Vagina (tissue), 2 donors: ENCODE data around the gene GPC2. TPM values are rescaled to one million over a fixed set of nuclear protein-coding genes. Genes with fewer than 3 reads are reported as not detected.

Experiments
- DNase-seq, 2 donors: peaks; one replicate each; pipeline ENCODE4 v3.0.0-alpha.2; 2017; ENCODE audit errors: extremely low spot score in 2 of 2
- H3K27ac ChIP-seq: fragments of 200-600 bp; sonication (generic); one replicate; pipeline ENCODE4 v1.5.1; 2019
- H3K27me3 ChIP-seq: fragments of 200-600 bp; sonication (generic); one replicate; pipeline ENCODE4 v1.5.1; 2019
- H3K36me3 ChIP-seq, 2 donors: fragments of 200-600 bp; sonication (generic); one replicate each; pipeline ENCODE4 v1.5.1; 2017 to 2019
- H3K4me1 ChIP-seq: fragments of 200-600 bp; sonication (generic); one replicate; pipeline ENCODE4 v1.5.1; 2019
- H3K4me3 ChIP-seq, 2 donors: fragments of 200-600 bp; sonication (generic); 1 replicate in 1 of 2; 2 replicates in 1 of 2; pipeline ENCODE4 v1.5.1; 2016 to 2019
- H3K9me3 ChIP-seq: fragments of 200-600 bp; sonication (generic); one replicate; pipeline ENCODE4 v1.5.1; 2019
- POLR2A ChIP-seq, 2 donors: fragments of 450-650 bp; IDR thresholded peaks; one replicate each; pipeline ENCODE4 v1.6.1; 2017; ENCODE audit warnings: antibody characterized with exemption in 2 of 2, mild to moderate bottlenecking in 2 of 2, moderate library complexity in 2 of 2
- POLR2AphosphoS5 ChIP-seq, 2 donors: sonication (generic); formaldehyde crosslinking; IDR thresholded peaks; one replicate each; pipeline ENCODE4 v1.9.0; 2017; ENCODE audit warnings: antibody characterized with exemption in 2 of 2, mild to moderate bottlenecking in 2 of 2, low read depth in 1 of 2; ENCODE audit not compliant: insufficient read depth in 1 of 2
- intact Hi-C: fragments of 100-400 bp; cut with DNase I; formaldehyde crosslinking; loops from one replicate; pipeline ENCODE4 v1.15.1; 2023
- total RNA-seq: library from RNA; depleted of rRNA; stranded (reverse); fragments of >200 nt; gene quantifications from one replicate; pipeline ENCODE4 v1.2.3, GENCODE V29; 2016
- TF ChIP-seq, protein P1 (sequence below), 3 experiments: fragments of 450-650 bp in 2 of 3; fragments of 200-600 bp in 1 of 3; sonication (generic) in 1 of 3; IDR thresholded peaks; one replicate each; pipeline ENCODE4 v1.5.1; 2017 to 2019; ENCODE audit warnings: antibody characterized with exemption in 3 of 3, mild to moderate bottlenecking in 2 of 3, moderate library complexity in 2 of 3

Gene GPC2
- total RNA-seq, 1 donor from 2014 or later, result 7.4 TPM

DNA sequence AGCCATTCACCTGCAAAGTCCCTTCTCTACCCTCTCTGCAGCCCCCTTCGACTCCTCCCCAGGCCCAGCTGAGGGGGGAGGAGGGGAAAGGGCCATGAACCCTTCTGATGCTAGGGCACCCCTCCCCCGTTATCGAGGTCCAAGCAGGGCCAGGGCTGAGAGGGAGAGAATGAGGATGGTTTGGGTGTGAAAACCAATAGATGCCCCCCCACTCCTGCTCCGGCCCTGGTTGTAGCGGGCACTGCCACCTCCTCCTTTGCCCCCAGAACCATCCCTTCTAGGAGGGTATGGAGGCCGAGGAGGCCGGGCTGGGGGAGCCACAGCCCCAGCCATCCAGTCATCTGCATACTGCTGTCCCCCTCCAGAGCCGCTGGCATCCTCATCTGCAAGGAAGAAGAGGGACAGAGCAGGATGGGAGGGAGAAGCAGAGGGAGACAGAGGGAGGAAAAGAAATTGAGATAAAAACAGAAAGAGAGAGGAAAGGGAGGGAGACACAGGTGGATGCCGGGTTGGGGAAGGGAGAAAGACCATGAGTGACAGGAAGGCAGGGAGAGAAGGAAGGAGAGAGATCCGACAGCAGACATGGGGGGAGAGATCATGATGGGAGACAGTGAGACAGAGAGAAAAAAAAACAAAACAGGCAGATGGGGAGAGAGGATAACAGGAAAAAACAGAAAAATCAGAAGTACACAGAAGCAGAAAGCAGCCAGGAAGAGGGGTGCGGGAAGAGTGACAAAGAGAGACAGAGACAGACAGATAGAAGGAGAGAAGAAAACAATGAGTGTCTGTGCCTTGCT, 6.9 kb downstream of the GPC2 start:
- DNase-seq, result no peak
- H3K36me3 ChIP-seq, result no peaks in the 10 kb centered on the region
- intact Hi-C loops, result no loop called here

DNA sequence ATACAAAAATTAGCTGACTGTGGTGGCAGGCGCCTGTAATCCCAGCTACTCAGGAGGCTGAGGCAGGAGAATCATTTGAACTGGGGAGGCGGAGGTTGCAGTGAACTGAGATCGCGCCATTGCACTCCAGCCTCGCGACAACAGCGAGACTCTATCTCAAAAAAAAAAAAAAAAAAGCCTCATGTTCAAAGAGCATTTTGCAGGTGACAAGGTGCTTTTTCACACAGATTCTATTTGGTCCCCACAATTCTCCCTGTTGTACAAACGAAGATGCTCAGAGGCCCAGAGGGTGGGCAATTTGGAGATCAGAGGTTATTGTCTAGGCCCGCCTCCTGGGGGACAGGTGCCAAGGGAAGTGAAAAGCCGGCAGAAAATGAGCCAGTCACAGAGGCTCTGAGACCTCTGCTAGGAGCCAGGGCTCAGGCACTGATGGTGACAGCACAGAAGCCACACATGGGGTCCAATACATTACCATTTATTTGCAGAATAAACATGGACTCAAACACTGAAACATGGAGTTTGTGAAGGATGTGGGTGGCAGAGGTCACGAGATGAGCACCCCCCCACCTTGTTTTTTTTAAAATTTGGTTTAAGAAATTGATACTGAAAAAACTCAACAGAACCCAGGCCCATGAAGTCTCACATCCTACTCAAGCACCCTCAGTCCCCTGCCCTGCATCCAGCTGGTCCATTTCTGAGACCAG, 7.9 kb downstream of the GPC2 start:
- intact Hi-C loops, result no loop called here
- TF ChIP-seq, protein P1, sequence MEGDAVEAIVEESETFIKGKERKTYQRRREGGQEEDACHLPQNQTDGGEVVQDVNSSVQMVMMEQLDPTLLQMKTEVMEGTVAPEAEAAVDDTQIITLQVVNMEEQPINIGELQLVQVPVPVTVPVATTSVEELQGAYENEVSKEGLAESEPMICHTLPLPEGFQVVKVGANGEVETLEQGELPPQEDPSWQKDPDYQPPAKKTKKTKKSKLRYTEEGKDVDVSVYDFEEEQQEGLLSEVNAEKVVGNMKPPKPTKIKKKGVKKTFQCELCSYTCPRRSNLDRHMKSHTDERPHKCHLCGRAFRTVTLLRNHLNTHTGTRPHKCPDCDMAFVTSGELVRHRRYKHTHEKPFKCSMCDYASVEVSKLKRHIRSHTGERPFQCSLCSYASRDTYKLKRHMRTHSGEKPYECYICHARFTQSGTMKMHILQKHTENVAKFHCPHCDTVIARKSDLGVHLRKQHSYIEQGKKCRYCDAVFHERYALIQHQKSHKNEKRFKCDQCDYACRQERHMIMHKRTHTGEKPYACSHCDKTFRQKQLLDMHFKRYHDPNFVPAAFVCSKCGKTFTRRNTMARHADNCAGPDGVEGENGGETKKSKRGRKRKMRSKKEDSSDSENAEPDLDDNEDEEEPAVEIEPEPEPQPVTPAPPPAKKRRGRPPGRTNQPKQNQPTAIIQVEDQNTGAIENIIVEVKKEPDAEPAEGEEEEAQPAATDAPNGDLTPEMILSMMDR (IDR thresholded peaks at IDR 0.05), result no peak
- TF ChIP-seq POLR2A (IDR thresholded peaks at IDR 0.05) (no peak), POLR2AphosphoS5 (IDR thresholded peaks at IDR 0.05; ENCODE audit: insufficient read depth in 1 of 2, low read depth in 1 of 2) (no peak)
- DNase-seq, result no peak
- H3K36me3 ChIP-seq, result no peaks in the 10 kb centered on the region
- H3K27ac ChIP-seq, result peak overlapping the region; percentile 75
- H3K27me3 ChIP-seq, result no peaks in the 10 kb centered on the region
- peak overlapping the region in 1 of 2 donors; percentile 57 for H3K4me3 ChIP-seq
- peaks cover 31% of the 10 kb centered on the region for H3K4me1 ChIP-seq
- H3K9me3 ChIP-seq, result no peaks in the 10 kb centered on the region

More for the DNA sequence above, 6.9 kb downstream of the GPC2 start:
- H3K4me1 ChIP-seq, result peaks cover 31% of the 10 kb centered on the region
- no peaks in the 10 kb centered on the region for H3K27me3 ChIP-seq
- H3K4me3 ChIP-seq, result no peak overlapping the region
- no peak overlapping the region for H3K27ac ChIP-seq
- TF ChIP-seq POLR2AphosphoS5 (IDR thresholded peaks at IDR 0.05; ENCODE audit: insufficient read depth in 1 of 2, low read depth in 1 of 2) (no peak), POLR2A (IDR thresholded peaks at IDR 0.05) (no peak)
- TF ChIP-seq, protein P1 (IDR thresholded peaks at IDR 0.05), result no peak
- no peaks in the 10 kb centered on the region for H3K9me3 ChIP-seq

DNA sequence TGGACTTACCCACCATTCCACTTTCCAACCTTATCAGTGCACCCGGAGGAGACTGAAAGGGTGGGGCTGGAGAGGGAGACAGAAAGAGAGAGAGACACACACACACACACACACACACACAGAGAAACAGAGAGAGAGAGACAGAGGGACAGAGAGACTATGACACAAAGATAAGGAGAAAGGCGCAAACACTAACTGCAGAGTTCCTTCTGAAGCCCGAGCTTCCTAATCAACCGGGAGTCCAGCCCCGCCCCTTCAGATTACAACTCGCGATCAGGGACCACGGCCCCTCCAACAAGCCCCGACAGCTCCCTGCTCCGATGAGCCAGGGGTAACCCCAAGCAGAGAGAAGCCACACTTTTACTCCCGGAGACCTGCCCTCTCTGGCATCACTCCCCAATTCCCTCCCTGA, 9.3 kb downstream of the GPC2 start:
- intact Hi-C loops, result no loop called here
- Histone ChIP-seq H3K9me3 (no peaks in the 10 kb centered on the region), H3K27ac (peak overlapping the region; percentile 75), H3K4me3 (peak overlapping the region; percentile 56 to 57), H3K36me3 (no peaks in the 10 kb centered on the region), H3K27me3 (no peaks in the 10 kb centered on the region), H3K4me1 (peaks cover 31% of the 10 kb centered on the region)
- no peak for DNase-seq
- TF ChIP-seq, protein P1 (IDR thresholded peaks at IDR 0.05), result no peak
- TF ChIP-seq POLR2AphosphoS5 (IDR thresholded peaks at IDR 0.05; ENCODE audit: insufficient read depth in 1 of 2, low read depth in 1 of 2), result no peak
- no peak for TF ChIP-seq POLR2A (IDR thresholded peaks at IDR 0.05)

DNA sequence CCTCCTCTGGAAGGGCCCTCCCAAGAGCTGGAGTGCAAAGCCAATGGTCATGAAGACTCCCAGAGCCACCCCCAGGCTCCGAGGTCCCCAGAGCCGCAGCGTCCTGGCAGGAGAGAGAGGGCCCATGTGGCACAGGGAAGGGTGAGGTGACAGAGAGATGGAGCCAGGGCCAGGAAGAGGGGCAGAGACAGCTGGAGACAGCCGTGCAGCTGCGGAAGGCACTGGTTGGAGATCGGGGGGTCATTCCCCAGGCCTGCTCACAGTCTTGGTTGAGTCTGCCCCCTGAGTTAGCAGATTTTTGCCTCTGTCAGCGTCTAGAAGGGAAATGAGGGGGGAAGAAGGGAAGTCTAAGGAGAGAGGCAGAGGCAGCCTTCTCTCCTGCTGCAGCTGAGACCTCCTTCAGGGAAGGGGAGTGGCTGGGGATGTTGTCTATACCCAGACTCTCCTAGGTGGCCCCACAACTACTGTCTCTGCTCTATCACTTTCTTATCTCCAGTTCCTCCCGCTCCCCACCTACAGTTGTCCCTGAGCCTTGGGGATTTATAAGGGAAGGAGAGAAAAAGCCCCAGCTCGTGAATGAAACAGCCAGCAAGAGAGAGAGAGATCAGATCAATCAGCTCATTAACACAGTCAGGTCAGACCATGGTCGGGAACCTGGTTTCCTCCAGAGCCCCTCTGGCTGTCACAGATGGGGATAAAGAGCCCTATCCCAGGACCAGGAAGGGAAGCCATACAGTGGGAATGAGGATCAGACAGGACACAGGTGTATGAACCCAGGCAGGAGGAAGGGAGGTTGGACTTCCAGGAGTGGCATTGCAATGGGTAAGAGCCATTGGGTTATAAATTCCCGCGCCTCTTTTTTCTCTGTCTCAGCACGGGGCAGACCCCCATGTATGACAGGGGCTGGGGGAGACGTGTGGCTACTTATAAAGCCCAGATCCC, 9.9 kb downstream of the GPC2 start:
- H3K4me3 ChIP-seq, result peak overlapping the region; percentile 56 to 57
- TF ChIP-seq POLR2AphosphoS5 (IDR thresholded peaks at IDR 0.05; ENCODE audit: insufficient read depth in 1 of 2, low read depth in 1 of 2) (no peak), POLR2A (IDR thresholded peaks at IDR 0.05) (no peak)
- TF ChIP-seq, protein P1 (IDR thresholded peaks at IDR 0.05), result no peak
- H3K9me3 ChIP-seq, result no peaks in the 10 kb centered on the region
- intact Hi-C loops, result no loop called here
- no peak for DNase-seq
- no peaks in the 10 kb centered on the region for H3K27me3 ChIP-seq
- peaks cover 31% of the 10 kb centered on the region for H3K4me1 ChIP-seq
- peak overlapping the region; percentile 75 for H3K27ac ChIP-seq
- H3K36me3 ChIP-seq, result no peaks in the 10 kb centered on the region
